ENCODE measurements around the gene SLC25A23.

- peak; percentile 60 for TF ChIP-seq CTCF (IDR thresholded peaks at IDR 0.05)
- TF ChIP-seq RAD21 (IDR thresholded peaks at IDR 0.05; ENCODE audit: low read length): peak; percentile 40; the same call in 1 of the 2 replicates
- TF ChIP-seq RXRA (IDR thresholded peaks at IDR 0.05; ENCODE audit: borderline replicate concordance, low read depth): no peak
Measured at GRCh38 chr19:6481541-6482342, 22.1 kb upstream of the SLC25A23 start, which contains the start of gene DENND1C.
